Caco-2 (cell line): ENCODE data around the gene EPHB2. TPM values are rescaled to one million over a fixed set of nuclear protein-coding genes. Genes with fewer than 3 reads are reported as not detected.

Experiments
- BruUV-seq: library from RNA; stranded (reverse); fragments of 400-500 nt; replicated peaks from 2 replicates; lab custom pipeline; 2021; lab: Mats Ljungman, UMichigan
- CTCF ChIA-PET: fragments of 300-600 bp; sonication (Branson Sonifier 250); formaldehyde crosslinking; loops from one replicate; lab custom pipeline; 2022; ENCODE audit warnings: antibody characterized with exemption; lab: Charles Lee
- POLR2A ChIA-PET: fragments of 300-600 bp; sonication (Branson Sonifier 250); formaldehyde crosslinking; loops from one replicate; lab custom pipeline; 2022; ENCODE audit warnings: antibody characterized with exemption; lab: Charles Lee
- DNase-seq, 2 experiments: peaks; one replicate each; pipeline versions ENCODE4 v3.0.0 to v3.0.0-alpha.2; 2020 to 2022
- H3K27me3 ChIP-seq: replicated peaks from 2 replicates; pipeline ENCODE4 v1.6.0; 2011; ENCODE audit warnings: low read length; ENCODE audit not compliant: control insufficient read depth, insufficient read depth
- H3K36me3 ChIP-seq: 2 replicates; pipeline ENCODE4 v1.5.1; 2011; ENCODE audit warnings: low read length; ENCODE audit not compliant: control insufficient read depth, insufficient read depth
- H3K4me1 ChIP-seq: fragments of 250-450 bp; sonication (Bioruptor Pico); 2 replicates; pipeline ENCODE4 v1.5.1; 2020; ENCODE audit warnings: mild to moderate bottlenecking
- H3K4me3 ChIP-seq: 2 replicates; pipeline ENCODE4 v1.5.1; 2011; ENCODE audit warnings: low read depth, mild to moderate bottlenecking, control low read depth, low read length
- H3K9me3 ChIP-seq: fragments of 250-450 bp; sonication (Bioruptor Pico); 2 replicates; pipeline ENCODE4 v1.5.1; 2020; ENCODE audit warnings: mild to moderate bottlenecking, moderate library complexity
- H3K27ac Mint-ChIP-seq: one replicate; pipeline ENCODE4 v1.8.0; 2022; ENCODE audit warnings: mixed read lengths; ENCODE audit not compliant: unreplicated experiment
- H3K27me3 Mint-ChIP-seq: one replicate; pipeline ENCODE4 v1.8.0; 2022; ENCODE audit warnings: mixed read lengths; ENCODE audit not compliant: insufficient read depth, unreplicated experiment
- H3K36me3 Mint-ChIP-seq: one replicate; pipeline ENCODE4 v1.8.0; 2022; ENCODE audit warnings: mild to moderate bottlenecking, mixed read lengths; ENCODE audit not compliant: insufficient read depth, unreplicated experiment
- H3K4me1 Mint-ChIP-seq: one replicate; pipeline ENCODE4 v1.8.0; 2022; ENCODE audit warnings: low read depth, mixed read lengths; ENCODE audit not compliant: unreplicated experiment
- H3K4me3 Mint-ChIP-seq: one replicate; pipeline ENCODE4 v1.8.0; 2022; ENCODE audit warnings: mild to moderate bottlenecking, moderate library complexity, mixed read lengths; ENCODE audit not compliant: unreplicated experiment
- H3K9me3 Mint-ChIP-seq: one replicate; pipeline ENCODE4 v1.8.0; 2022; ENCODE audit warnings: mixed read lengths; ENCODE audit not compliant: unreplicated experiment
- CTCF ChIP-seq, 2 experiments: fragments of 200-600 bp in 1 of 2; IDR thresholded peaks; 1 replicate in 1 of 2; 2 replicates in 1 of 2; pipeline versions ENCODE4 v1.5.1 to v1.8.0; 2011 to 2022; ENCODE audit warnings: antibody characterized with exemption in 1 of 2, control low read depth in 1 of 2, inconsistent platforms in 1 of 2, low read depth in 1 of 2, low read length in 1 of 2, mild to moderate bottlenecking in 1 of 2, moderate library complexity in 1 of 2; ENCODE audit not compliant: insufficient read depth in 1 of 2, severe bottlenecking in 1 of 2, unreplicated experiment in 1 of 2
- intact Hi-C: fragments of 100-400 bp; cut with micrococcal nuclease; formaldehyde crosslinking; loops from one replicate; pipeline ENCODE4 v1.10.0; 2022; ENCODE audit not compliant: unreplicated experiment
- total RNA-seq: library from RNA; stranded (reverse); gene quantifications from 2 replicates; pipeline ENCODE4 v1.2.3, GENCODE V29; 2022

The EPHB2 gene
- total RNA-seq, 1 experiment from 2014 or later = 30.1 TPM

DNA sequence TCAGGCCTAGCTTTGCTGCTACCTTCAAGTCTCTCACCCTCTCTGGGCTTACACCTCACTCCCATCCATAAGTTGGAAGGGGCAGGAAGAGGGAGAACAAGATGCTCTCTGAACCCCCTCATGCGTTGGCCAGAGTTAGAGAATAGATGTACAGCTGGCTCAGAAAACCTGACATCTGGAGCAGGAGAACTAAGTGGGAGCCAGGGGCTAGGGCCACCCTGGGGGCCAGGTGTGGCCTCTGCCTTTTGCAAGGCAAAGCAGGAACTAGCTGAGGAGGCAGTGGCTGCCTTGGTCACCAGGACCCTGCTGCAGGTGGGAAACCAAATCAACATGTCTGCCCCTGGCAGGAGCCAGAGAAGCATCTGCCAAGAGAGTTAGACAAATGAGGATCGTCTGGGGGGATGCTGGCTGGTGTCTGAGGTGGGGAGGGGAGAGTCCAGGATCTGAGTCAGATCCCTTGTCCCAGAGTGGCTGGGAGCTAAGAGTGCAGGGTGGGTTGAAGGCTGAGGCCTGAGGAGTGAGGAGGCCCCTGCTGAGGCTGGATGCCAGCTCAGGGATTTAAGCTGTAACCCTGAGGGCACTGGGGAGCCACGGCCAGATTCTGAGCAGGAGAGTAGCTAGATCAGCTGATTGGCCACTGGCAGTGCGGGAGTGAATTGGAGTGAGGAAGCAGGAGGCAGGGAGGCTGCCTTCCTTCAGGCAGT, 115.0 kb downstream of the EPHB2 start:
- Histone ChIP-seq H3K9me3 (no peaks in the 10 kb centered on the region), H3K4me1 (peaks cover 43% of the 10 kb centered on the region), H3K36me3 (no peaks in the 10 kb centered on the region; the same call in 1 of the 2 replicates), H3K4me3 (no peak overlapping the region), H3K27me3 (no peaks in the 10 kb centered on the region)
- Mint-ChIP-seq H3K9me3 (no peaks in the 10 kb centered on the region), H3K4me1 (peaks cover 25% of the 10 kb centered on the region), H3K36me3 (peaks cover 7% of the 10 kb centered on the region), H3K27me3 (no peaks in the 10 kb centered on the region), H3K27ac (peak overlapping the region; percentile 82), H3K4me3 (no peak overlapping the region)
- DNase-seq = no peak
- TF ChIP-seq CTCF (IDR thresholded peaks at IDR 0.05; ENCODE audit: insufficient read depth in 1 of 2, low read depth in 1 of 2, low read length in 1 of 2, severe bottlenecking in 1 of 2, unreplicated experiment in 1 of 2) = no peak
- intact Hi-C loops = no loop called here
- BruUV-seq = no TSS peak
- ChIA-PET POLR2A (no interaction called here), CTCF (interaction anchor here (0.9 kb wide), 1 partner anchor 34 kb away, joined by 3 read pairs; no protein-coding TSS in a partner anchor)

- no peak overlapping the region for H3K4me3 ChIP-seq
- peaks cover 7% of the 10 kb centered on the region for H3K36me3 Mint-ChIP-seq
- no peaks in the 10 kb centered on the region for H3K27me3 Mint-ChIP-seq
- peak overlapping the region; percentile 87 for H3K27ac Mint-ChIP-seq
- TF ChIP-seq CTCF (IDR thresholded peaks at IDR 0.05; ENCODE audit: insufficient read depth in 1 of 2, low read depth in 1 of 2, low read length in 1 of 2, severe bottlenecking in 1 of 2, unreplicated experiment in 1 of 2) = no peak
- no peaks in the 10 kb centered on the region for H3K9me3 Mint-ChIP-seq
- no TSS peak for BruUV-seq
- intact Hi-C loops = no loop called here
- peak overlapping the region; percentile 52 for H3K4me3 Mint-ChIP-seq
- peaks cover 43% of the 10 kb centered on the region for H3K4me1 ChIP-seq
- peak; percentile 73 to 76 for DNase-seq
- H3K4me1 Mint-ChIP-seq = peaks cover 25% of the 10 kb centered on the region
- no peaks in the 10 kb centered on the region for H3K9me3 ChIP-seq
- no peaks in the 10 kb centered on the region for H3K27me3 ChIP-seq
- CTCF ChIA-PET = interaction anchor here (0.9 kb wide), 2 partner anchors 35 to 122 kb away, joined by 3 read pairs; no protein-coding TSS in a partner anchor
- no peaks in the 10 kb centered on the region; the same call in 1 of the 2 replicates for H3K36me3 ChIP-seq
- POLR2A ChIA-PET = no interaction called here
Observed at GRCh38 chr1:22826604-22827580, 116.3 kb downstream of the EPHB2 start.
